Breast epithelium (tissue), 4 donors: Measurements from ENCODE around the gene GSTP1. TPM values are rescaled to one million over a fixed set of nuclear protein-coding genes. Genes with fewer than 3 reads are reported as not detected.

Experiments
- DNase-seq, 2 donors: peaks; one replicate each; pipeline ENCODE4 v3.0.0-alpha.2; 2019; ENCODE audit warnings: low spot score in 2 of 2
- H3K27ac ChIP-seq, 2 donors: fragments of 200-600 bp; sonication (generic) in 1 of 2; one replicate each; pipeline ENCODE4 v1.5.1; 2016 to 2019; ENCODE audit warnings: mild to moderate bottlenecking in 1 of 2
- H3K27me3 ChIP-seq, 2 donors: fragments of 200-600 bp; sonication (generic) in 1 of 2; one replicate each; pipeline versions ENCODE4 v1.5.1 to v1.6.0; 2017 to 2019; ENCODE audit warnings: control low read depth in 1 of 2, mild to moderate bottlenecking in 1 of 2
- H3K36me3 ChIP-seq: fragments of 200-600 bp; one replicate; pipeline ENCODE4 v1.5.1; 2019
- H3K4me1 ChIP-seq, 2 donors: fragments of 200-600 bp; sonication (generic); one replicate each; pipeline ENCODE4 v1.5.1; 2016 to 2019; ENCODE audit warnings: control low read depth in 1 of 2
- H3K4me3 ChIP-seq, 3 donors: fragments of 200-600 bp; sonication (generic); 1 replicate in 2 of 3; 2 replicates in 1 of 3; pipeline ENCODE4 v1.5.1; 2016 to 2019; ENCODE audit warnings: mild to moderate bottlenecking in 3 of 3, moderate library complexity in 2 of 3
- H3K9me3 ChIP-seq, 2 donors: fragments of 200-600 bp; sonication (generic) in 1 of 2; one replicate each; pipeline ENCODE4 v1.5.1; 2016 to 2019; ENCODE audit warnings: control low read depth in 1 of 2
- POLR2A ChIP-seq: fragments of 450-650 bp; IDR thresholded peaks from one replicate; pipeline ENCODE4 v1.6.1; 2016; ENCODE audit warnings: antibody characterized with exemption, mild to moderate bottlenecking, moderate library complexity
- POLR2AphosphoS5 ChIP-seq, 3 donors: sonication (generic); formaldehyde crosslinking; IDR thresholded peaks; one replicate each; pipeline ENCODE4 v1.6.1; 2017; ENCODE audit warnings: antibody characterized with exemption in 3 of 3
- intact Hi-C: fragments of 100-400 bp; cut with DNase I; formaldehyde crosslinking; loops from one replicate; pipeline ENCODE4 v1.15.1; 2023; ENCODE audit warnings: low total_unique reads
- total RNA-seq, 3 donors: library from RNA; depleted of rRNA; stranded (reverse); fragments of >200 nt; gene quantifications; one replicate each; pipeline ENCODE4 v1.1.0, GENCODE V29; 2016
- TF ChIP-seq, protein P1 (sequence below), 3 donors: fragments of 450-650 bp; IDR thresholded peaks; one replicate each; pipeline ENCODE4 v1.5.1; 2016 to 2017; ENCODE audit warnings: antibody characterized with exemption in 3 of 3, mild to moderate bottlenecking in 3 of 3, moderate library complexity in 3 of 3

Gene GSTP1
- total RNA-seq, 3 donors from 2014 or later: 552 to 1,029 (median 1,013) TPM

DNA sequence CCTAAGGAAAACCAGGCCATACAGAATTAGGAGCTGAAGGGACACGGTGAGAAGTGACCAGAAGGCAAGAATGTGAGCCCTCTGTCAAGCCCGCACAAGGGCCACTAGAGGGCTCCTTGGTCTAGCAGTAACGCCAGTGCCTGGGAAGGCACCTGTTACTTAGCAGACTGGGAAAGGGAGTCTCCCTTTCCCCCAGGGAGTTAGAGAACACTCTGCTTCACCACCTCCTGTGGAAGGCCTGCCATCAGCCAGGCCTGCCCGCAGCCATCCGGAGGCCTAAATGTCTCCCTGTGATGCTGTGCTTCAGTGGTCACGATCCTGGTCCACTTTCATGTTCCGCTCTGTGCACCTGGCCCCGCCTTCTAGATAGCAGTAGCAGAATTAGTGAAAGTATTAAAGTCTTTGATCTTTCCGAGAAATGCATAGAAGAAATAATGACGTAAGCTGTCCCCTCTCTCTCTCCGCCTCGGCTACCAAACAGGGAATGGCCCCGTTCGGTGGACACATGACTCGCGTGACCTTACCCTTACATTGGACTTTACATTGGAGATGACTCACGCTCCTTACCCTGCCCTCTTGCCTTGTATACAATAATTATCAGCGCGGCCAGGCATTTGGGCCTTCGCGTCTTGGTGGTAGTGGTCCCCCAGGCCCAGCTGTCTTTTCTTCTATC, 10.7 kb upstream of the GSTP1 start:
- Histone ChIP-seq H3K4me3 (no peak overlapping the region), H3K4me1 (no peaks in the 10 kb centered on the region), H3K36me3 (no peaks in the 10 kb centered on the region), H3K27me3 (no peaks in the 10 kb centered on the region), H3K27ac (no peak overlapping the region), H3K9me3 (no peaks in the 10 kb centered on the region)
- intact Hi-C loops: no loop called here
- TF ChIP-seq POLR2AphosphoS5 (IDR thresholded peaks at IDR 0.05) (no peak), POLR2A (no peak)
- TF ChIP-seq, protein P1, sequence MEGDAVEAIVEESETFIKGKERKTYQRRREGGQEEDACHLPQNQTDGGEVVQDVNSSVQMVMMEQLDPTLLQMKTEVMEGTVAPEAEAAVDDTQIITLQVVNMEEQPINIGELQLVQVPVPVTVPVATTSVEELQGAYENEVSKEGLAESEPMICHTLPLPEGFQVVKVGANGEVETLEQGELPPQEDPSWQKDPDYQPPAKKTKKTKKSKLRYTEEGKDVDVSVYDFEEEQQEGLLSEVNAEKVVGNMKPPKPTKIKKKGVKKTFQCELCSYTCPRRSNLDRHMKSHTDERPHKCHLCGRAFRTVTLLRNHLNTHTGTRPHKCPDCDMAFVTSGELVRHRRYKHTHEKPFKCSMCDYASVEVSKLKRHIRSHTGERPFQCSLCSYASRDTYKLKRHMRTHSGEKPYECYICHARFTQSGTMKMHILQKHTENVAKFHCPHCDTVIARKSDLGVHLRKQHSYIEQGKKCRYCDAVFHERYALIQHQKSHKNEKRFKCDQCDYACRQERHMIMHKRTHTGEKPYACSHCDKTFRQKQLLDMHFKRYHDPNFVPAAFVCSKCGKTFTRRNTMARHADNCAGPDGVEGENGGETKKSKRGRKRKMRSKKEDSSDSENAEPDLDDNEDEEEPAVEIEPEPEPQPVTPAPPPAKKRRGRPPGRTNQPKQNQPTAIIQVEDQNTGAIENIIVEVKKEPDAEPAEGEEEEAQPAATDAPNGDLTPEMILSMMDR (IDR thresholded peaks at IDR 0.05): peak; percentile 41 to 73 (median 52)
- peak; percentile 54 to 59 for DNase-seq

DNA sequence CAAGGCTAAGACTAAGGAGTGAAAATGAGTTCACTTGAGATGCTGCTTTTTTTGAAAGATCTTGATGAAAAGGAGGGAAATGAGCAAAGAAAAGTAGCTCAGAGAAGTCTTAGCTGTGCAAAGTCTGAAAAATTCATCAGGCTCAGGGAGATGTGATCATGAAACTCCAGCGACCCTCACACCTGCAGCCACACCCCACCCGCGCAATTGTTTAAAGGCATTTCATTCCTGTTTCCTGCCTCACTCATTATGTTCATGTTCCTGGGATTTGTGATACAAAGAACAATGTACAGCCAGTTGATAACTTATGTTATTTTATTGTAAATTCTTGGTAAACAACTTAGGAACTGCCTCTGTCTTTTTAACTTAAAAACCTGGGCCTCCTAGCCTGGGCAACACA, 8.7 kb upstream of the GSTP1 start:
- H3K27me3 ChIP-seq: no peaks in the 10 kb centered on the region
- no peak overlapping the region for H3K27ac ChIP-seq
- TF ChIP-seq, protein P1 (IDR thresholded peaks at IDR 0.05): no peak
- no peak for TF ChIP-seq POLR2AphosphoS5 (IDR thresholded peaks at IDR 0.05)
- no peak for TF ChIP-seq POLR2A
- DNase-seq: no peak
- H3K36me3 ChIP-seq: no peaks in the 10 kb centered on the region
- intact Hi-C loops: no loop called here
- H3K4me3 ChIP-seq: no peak overlapping the region
- H3K9me3 ChIP-seq: no peaks in the 10 kb centered on the region
- H3K4me1 ChIP-seq: no peaks in the 10 kb centered on the region

DNA sequence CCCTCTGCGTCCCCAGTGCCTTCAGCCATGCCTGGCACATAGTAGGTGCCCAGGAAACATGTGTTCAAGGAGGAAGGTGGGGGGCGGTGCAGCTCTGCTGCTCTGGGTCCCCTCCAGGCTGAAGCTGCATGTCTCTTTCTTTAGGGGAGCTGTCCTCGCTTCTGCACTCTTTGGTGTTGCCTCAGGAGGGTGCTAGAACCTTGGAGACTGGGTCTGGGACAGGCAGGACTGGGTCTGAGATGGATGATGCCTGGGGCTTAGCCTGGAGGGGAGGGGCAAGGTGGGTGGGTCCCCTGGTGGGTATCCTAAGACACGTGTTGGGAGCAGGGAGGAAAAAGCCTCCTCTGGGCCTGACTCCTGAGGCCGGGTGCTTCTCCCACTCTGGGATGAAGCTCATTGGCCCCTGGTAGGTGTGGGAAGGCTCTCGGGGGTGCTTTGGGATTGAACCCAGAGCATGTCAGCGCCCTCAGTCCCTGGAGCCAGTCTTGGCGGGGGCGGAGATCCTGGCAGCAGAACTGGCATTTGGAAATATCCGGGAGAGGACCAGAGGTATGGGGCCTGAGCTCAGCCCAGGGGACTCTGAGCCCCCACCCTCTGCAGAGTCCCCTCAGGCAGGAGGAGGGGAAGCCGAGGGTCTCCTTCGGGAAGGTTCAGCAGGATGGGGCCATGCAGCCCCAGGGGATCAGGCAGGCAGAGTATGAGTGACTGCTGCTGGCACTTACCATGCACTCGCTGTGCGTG, 6.7 kb upstream of the GSTP1 start:
- intact Hi-C loops: no loop called here
- Histone ChIP-seq H3K9me3 (no peaks in the 10 kb centered on the region), H3K4me1 (no peaks in the 10 kb centered on the region), H3K27ac (no peak overlapping the region), H3K4me3 (no peak overlapping the region), H3K36me3 (no peaks in the 10 kb centered on the region), H3K27me3 (no peaks in the 10 kb centered on the region)
- no peak for DNase-seq
- TF ChIP-seq POLR2A (no peak), POLR2AphosphoS5 (IDR thresholded peaks at IDR 0.05) (no peak)
- TF ChIP-seq, protein P1 (IDR thresholded peaks at IDR 0.05): no peak

DNA sequence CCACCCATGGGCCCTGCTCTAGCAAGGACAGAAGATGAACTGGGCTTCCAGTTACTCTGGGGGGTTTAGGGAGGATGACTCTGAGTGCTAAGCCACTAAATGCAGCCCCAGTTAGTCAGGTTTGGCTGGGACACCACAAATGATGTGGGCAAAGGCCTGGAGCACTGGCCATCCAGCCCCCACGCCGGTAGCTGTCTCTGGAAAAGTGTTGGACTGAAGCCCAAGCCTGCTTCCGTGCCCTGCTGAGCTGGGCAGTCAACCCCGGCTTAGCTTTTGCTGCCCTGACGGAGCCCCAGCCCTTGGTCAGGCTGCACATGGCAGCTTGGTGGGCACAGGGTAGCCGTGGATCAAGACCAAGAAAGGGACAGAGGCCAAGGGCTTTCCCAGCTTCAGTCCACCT, 5.7 kb upstream of the GSTP1 start:
- H3K36me3 ChIP-seq: no peaks in the 10 kb centered on the region
- H3K27me3 ChIP-seq: no peaks in the 10 kb centered on the region
- intact Hi-C loops: no loop called here
- H3K27ac ChIP-seq: no peak overlapping the region
- no peak for TF ChIP-seq POLR2AphosphoS5 (IDR thresholded peaks at IDR 0.05)
- TF ChIP-seq POLR2A: no peak
- TF ChIP-seq, protein P1 (IDR thresholded peaks at IDR 0.05): no peak
- H3K4me3 ChIP-seq: no peak overlapping the region
- no peaks in the 10 kb centered on the region for H3K9me3 ChIP-seq
- H3K4me1 ChIP-seq: peaks cover 2 to 5% of the 10 kb centered on the region in 2 donors
- DNase-seq: no peak

DNA sequence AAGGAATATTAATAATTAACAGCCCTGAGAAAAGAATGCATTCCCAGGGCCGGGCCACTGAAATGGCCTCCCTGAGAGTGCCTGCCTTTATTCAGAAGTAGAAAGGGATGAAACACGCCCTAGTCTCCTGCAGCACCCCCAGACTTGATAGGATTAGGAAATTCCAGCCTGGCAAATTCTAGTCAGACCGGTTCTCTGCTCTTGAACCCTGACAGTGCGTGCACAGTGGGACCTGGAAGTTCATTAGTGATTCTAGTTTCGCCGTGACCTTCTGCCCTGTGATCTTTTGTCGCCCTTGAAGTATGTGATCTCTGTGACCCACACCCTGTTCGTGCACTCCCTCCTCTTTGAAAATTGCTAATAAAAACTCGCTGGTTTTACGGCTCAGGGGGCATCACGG, 2.1 kb upstream of the GSTP1 start:
- Histone ChIP-seq H3K4me3 (no peak overlapping the region), H3K9me3 (no peaks in the 10 kb centered on the region), H3K27ac (peak overlapping the region in 1 of 2 donors; percentile 98), H3K36me3 (no peaks in the 10 kb centered on the region), H3K4me1 (peaks cover 3 to 5% of the 10 kb centered on the region in 2 donors), H3K27me3 (no peaks in the 10 kb centered on the region)
- intact Hi-C loops: no loop called here
- no peak for DNase-seq
- TF ChIP-seq, protein P1 (IDR thresholded peaks at IDR 0.05): no peak
- TF ChIP-seq POLR2A: no peak
- no peak for TF ChIP-seq POLR2AphosphoS5 (IDR thresholded peaks at IDR 0.05)
